Suprapubic skin (tissue), 4 donors: Measurements from ENCODE around the gene ABITRAM. TPM values are rescaled to one million over a fixed set of nuclear protein-coding genes. Genes with fewer than 3 reads are reported as not detected.
"Not testable (repeated sequence)": the region's sequence is repeated elsewhere in the genome, so short reads cannot be mapped to it uniquely, and the experiment has no call there.

Experiments used
- DNase-seq, 2 donors: peaks; one replicate each; pipeline ENCODE4 v3.0.0-alpha.2; 2019; ENCODE audit warnings: low spot score in 2 of 2
- H3K27ac ChIP-seq: fragments of 200-600 bp; sonication (generic); one replicate; pipeline ENCODE4 v1.5.1; 2019
- H3K27me3 ChIP-seq: fragments of 200-600 bp; sonication (generic); one replicate; pipeline ENCODE4 v1.5.1; 2019
- H3K36me3 ChIP-seq: fragments of 200-600 bp; sonication (generic); one replicate; pipeline ENCODE4 v1.5.1; 2019
- H3K4me1 ChIP-seq: fragments of 200-600 bp; sonication (generic); one replicate; pipeline ENCODE4 v1.5.1; 2019
- H3K4me3 ChIP-seq: fragments of 200-600 bp; sonication (generic); one replicate; pipeline ENCODE4 v1.5.1; 2019; ENCODE audit warnings: mild to moderate bottlenecking
- H3K9me3 ChIP-seq: fragments of 200-600 bp; sonication (generic); one replicate; pipeline ENCODE4 v1.5.1; 2019
- EP300 ChIP-seq: sonication (generic); formaldehyde crosslinking; IDR thresholded peaks from one replicate; pipeline ENCODE4 v1.6.1; 2017; ENCODE audit warnings: antibody characterized with exemption
- POLR2A ChIP-seq, 2 donors: fragments of 450-650 bp; IDR thresholded peaks; one replicate each; pipeline ENCODE4 v1.6.1; 2017; ENCODE audit warnings: antibody characterized with exemption in 2 of 2, mild to moderate bottlenecking in 2 of 2, moderate library complexity in 2 of 2
- POLR2AphosphoS5 ChIP-seq, 3 donors: sonication (generic); formaldehyde crosslinking; IDR thresholded peaks; one replicate each; pipeline ENCODE4 v1.6.1; 2017; ENCODE audit warnings: antibody characterized with exemption in 3 of 3
- WGBS: methylation state at CpG from one replicate; pipeline ENCODE4 v1.1.5; 2018; 5-methylcytosine and 5-hydroxymethylcytosine counted together
- total RNA-seq, 4 donors: library from RNA; depleted of rRNA; stranded (reverse); fragments of >200 nt; gene quantifications; one replicate each; pipeline ENCODE4 v1.1.0, GENCODE V29; 2016
- TF ChIP-seq, protein P1 (sequence below), 2 donors: fragments of 200-600 bp in 1 of 2; fragments of 450-650 bp in 1 of 2; sonication (generic) in 1 of 2; IDR thresholded peaks; one replicate each; pipeline ENCODE4 v1.5.1; 2016 to 2019; ENCODE audit warnings: antibody characterized with exemption in 2 of 2, mild to moderate bottlenecking in 1 of 2, moderate library complexity in 1 of 2

Gene ABITRAM
- total RNA-seq, 4 donors from 2014 or later: 9.9 to 42.4 (median 12.0) TPM

- no peak for TF ChIP-seq POLR2A (IDR thresholded peaks at IDR 0.05)
- TF ChIP-seq, protein P1, sequence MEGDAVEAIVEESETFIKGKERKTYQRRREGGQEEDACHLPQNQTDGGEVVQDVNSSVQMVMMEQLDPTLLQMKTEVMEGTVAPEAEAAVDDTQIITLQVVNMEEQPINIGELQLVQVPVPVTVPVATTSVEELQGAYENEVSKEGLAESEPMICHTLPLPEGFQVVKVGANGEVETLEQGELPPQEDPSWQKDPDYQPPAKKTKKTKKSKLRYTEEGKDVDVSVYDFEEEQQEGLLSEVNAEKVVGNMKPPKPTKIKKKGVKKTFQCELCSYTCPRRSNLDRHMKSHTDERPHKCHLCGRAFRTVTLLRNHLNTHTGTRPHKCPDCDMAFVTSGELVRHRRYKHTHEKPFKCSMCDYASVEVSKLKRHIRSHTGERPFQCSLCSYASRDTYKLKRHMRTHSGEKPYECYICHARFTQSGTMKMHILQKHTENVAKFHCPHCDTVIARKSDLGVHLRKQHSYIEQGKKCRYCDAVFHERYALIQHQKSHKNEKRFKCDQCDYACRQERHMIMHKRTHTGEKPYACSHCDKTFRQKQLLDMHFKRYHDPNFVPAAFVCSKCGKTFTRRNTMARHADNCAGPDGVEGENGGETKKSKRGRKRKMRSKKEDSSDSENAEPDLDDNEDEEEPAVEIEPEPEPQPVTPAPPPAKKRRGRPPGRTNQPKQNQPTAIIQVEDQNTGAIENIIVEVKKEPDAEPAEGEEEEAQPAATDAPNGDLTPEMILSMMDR (IDR thresholded peaks at IDR 0.05): no peak
- no peak for TF ChIP-seq POLR2AphosphoS5 (IDR thresholded peaks at IDR 0.05)
- TF ChIP-seq EP300: no peak
- peaks cover 84% of the 10 kb centered on the region for H3K36me3 ChIP-seq
- WGBS: 90% methylated on average over 5 of the region's 5 CpGs
Measured at GRCh38 chr9:108913391-108913790, 20.8 kb upstream of the ABITRAM start.

GRCh38 chr9:108919517-108919916 is 14.7 kb upstream of the ABITRAM start:
- no peak overlapping the region for H3K27ac ChIP-seq
- DNase-seq: no peak
- no peak overlapping the region for H3K4me3 ChIP-seq
- H3K36me3 ChIP-seq: peaks cover 87% of the 10 kb centered on the region
- H3K4me1 ChIP-seq: no peaks in the 10 kb centered on the region
- H3K9me3 ChIP-seq: no peaks in the 10 kb centered on the region
- no peaks in the 10 kb centered on the region for H3K27me3 ChIP-seq
- WGBS: 66% methylated on average over 6 of the region's 6 CpGs
- TF ChIP-seq, protein P1 (IDR thresholded peaks at IDR 0.05): no peak
- TF ChIP-seq POLR2AphosphoS5 (IDR thresholded peaks at IDR 0.05): no peak
- TF ChIP-seq POLR2A (IDR thresholded peaks at IDR 0.05): no peak
- TF ChIP-seq EP300: no peak

More at GRCh38 chr9:108913391-108913790, 20.8 kb upstream of the ABITRAM start:
- Histone ChIP-seq H3K4me1 (no peaks in the 10 kb centered on the region), H3K27me3 (no peaks in the 10 kb centered on the region), H3K9me3 (no peaks in the 10 kb centered on the region), H3K27ac (no peak overlapping the region), H3K4me3 (no peak overlapping the region)
- no peak for DNase-seq

DNA sequence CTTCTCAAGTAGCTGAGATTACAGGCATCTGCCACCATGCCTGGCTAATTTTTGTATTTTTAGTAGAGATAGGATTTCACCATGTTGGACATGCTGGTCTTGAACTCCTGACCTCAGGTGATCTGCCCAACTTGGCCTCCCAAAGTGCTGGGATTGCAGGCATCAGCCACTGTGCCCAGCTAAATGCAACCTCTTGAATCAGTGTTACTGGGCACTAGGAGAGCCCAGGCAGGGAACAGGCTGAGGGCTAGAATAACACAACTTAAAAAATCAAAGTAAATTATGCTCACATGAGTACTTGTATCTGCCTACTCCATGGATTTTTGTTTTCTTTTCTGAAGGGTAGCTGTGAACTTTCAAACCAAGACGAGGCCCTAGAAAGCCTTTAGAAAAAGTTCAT is 13.8 kb upstream of the ABITRAM start:
- not testable (repeated sequence) for H3K27ac ChIP-seq, H3K4me1 ChIP-seq, H3K4me3 ChIP-seq, H3K27me3 ChIP-seq, DNase-seq, H3K9me3 ChIP-seq
- peaks cover 86% of the 10 kb centered on the region for H3K36me3 ChIP-seq
- 95% methylated on average over 1 of the region's 1 CpG for WGBS

DNA sequence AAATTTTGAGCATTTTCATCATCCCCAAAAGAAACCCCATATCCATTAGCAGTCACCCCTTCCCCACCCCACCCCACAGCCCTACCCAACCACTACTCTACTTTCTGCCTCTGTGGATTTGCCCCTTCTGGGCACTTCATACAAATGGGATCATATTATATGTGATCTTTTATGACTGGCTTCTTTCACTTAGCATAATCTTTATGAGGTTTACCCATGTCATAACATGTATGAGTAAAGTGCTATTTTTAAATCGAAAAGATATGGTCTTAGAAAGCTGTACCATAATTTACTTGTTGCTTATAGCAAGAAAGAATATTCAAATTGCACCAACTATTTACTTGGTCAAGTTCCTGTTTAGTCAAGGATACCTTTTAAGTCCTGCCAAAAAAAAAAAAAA is 13.0 kb upstream of the ABITRAM start:
- DNase-seq: no peak
- Histone ChIP-seq H3K27me3 (no peaks in the 10 kb centered on the region), H3K36me3 (peaks cover 86% of the 10 kb centered on the region), H3K9me3 (no peaks in the 10 kb centered on the region), H3K27ac (no peak overlapping the region), H3K4me1 (no peaks in the 10 kb centered on the region), H3K4me3 (no peak overlapping the region)
- whole genome bisulfite sequencing: 66% methylated on average over 1 of the region's 1 CpG
- TF ChIP-seq POLR2AphosphoS5 (IDR thresholded peaks at IDR 0.05) (no peak), POLR2A (IDR thresholded peaks at IDR 0.05) (no peak), EP300 (no peak)
- TF ChIP-seq, protein P1 (IDR thresholded peaks at IDR 0.05): no peak

- Histone ChIP-seq H3K4me3 (no peak overlapping the region), H3K9me3 (no peaks in the 10 kb centered on the region), H3K4me1 (no peaks in the 10 kb centered on the region), H3K27me3 (no peaks in the 10 kb centered on the region), H3K27ac (no peak overlapping the region), H3K36me3 (peaks cover 83% of the 10 kb centered on the region)
- no peak for TF ChIP-seq POLR2AphosphoS5 (IDR thresholded peaks at IDR 0.05)
- TF ChIP-seq EP300: no peak
- TF ChIP-seq POLR2A (IDR thresholded peaks at IDR 0.05): no peak
- TF ChIP-seq, protein P1 (IDR thresholded peaks at IDR 0.05): no peak
- DNase-seq: no peak
Measured at GRCh38 chr9:108924466-108924865, 9.7 kb upstream of the ABITRAM start.

DNA sequence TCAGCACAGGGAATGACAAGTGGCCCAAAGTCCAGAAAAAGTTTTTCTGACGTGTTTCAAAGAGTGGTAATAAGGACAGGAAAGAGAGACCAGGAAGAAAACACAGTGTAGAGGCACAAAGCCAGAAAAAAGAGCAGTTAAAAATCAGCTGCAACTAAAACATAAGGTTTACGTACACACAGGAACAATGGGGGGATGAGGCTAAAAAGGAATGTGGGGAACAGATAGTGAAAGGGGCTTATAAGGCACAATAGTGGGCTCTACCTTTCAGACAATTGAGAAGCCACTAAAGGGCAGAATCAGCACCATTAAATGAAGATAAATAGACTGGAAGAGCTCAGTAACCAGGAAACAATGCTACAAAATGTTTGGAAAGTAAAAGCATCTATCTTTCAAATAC is 5.8 kb upstream of the ABITRAM start:
- no peak overlapping the region for H3K4me3 ChIP-seq
- peaks cover 13% of the 10 kb centered on the region for H3K4me1 ChIP-seq
- DNase-seq: no peak
- TF ChIP-seq, protein P1 (IDR thresholded peaks at IDR 0.05): no peak
- TF ChIP-seq POLR2AphosphoS5 (IDR thresholded peaks at IDR 0.05) (no peak), POLR2A (IDR thresholded peaks at IDR 0.05) (no peak), EP300 (no peak)
- H3K27me3 ChIP-seq: no peaks in the 10 kb centered on the region
- WGBS: 90% methylated on average over 2 of the region's 2 CpGs
- H3K36me3 ChIP-seq: peaks cover 54% of the 10 kb centered on the region
- H3K9me3 ChIP-seq: no peaks in the 10 kb centered on the region
- H3K27ac ChIP-seq: no peak overlapping the region
